ENCODE measurements around the gene OLFM3.

DNA sequence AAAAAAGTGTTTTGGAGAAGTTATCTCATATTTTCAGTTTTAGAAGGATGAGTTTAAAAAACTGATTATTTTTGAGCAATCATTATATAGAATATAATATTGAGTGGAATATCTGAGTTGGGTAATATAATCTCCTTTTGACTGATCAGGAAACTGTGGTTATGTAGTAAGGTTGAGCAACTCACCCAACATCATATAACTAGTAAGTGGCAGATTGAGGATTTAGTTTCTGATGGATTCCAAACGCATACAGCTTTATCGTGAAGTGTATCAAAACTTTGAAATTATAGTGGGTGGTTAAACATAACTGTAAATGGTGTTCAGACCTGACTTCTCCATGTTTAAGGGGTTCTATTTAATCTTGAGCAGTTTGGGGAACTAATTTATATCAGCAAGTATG lies 98.6 kb downstream of the OLFM3 start:
- TF ChIP-seq CEBPB (IDR thresholded peaks at IDR 0.05) = no peak
- TF ChIP-seq, protein P1, sequence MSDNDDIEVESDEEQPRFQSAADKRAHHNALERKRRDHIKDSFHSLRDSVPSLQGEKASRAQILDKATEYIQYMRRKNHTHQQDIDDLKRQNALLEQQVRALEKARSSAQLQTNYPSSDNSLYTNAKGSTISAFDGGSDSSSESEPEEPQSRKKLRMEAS (IDR thresholded peaks at IDR 0.05) = no peak

Measured in Ishikawa (cell line).